Activated T-cell treated with anti-CD3 and anti-CD28 coated beads, Interleukin-2, amount 50 U/mL, for 72 hours (primary cell): ENCODE data around the gene ZNF408. TPM values are rescaled to one million over a fixed set of nuclear protein-coding genes. Genes with fewer than 3 reads are reported as not detected.
"Not testable (repeated sequence)": the region's sequence is repeated elsewhere in the genome, so short reads cannot be mapped to it uniquely, and the experiment has no call there.

Source experiments
- ATAC-seq, 2 donors: fragments of 150-1000 bp; cut with Tn5 transposase; replicated peaks in 1 of 2; 2 replicates each; pipeline ENCODE4 v1.10.0; 2021; ENCODE audit warnings: moderate library complexity in 2 of 2, mild to moderate bottlenecking in 1 of 2
- DNase-seq, 2 donors: peaks; one replicate each; pipeline ENCODE4 v3.0.0; 2021 to 2022; ENCODE audit warnings: mixed read lengths in 1 of 2
- H3K27ac Mint-ChIP-seq: one replicate; pipeline ENCODE4 v1.8.0; 2022; ENCODE audit warnings: mild to moderate bottlenecking, moderate library complexity, mixed read lengths
- H3K27me3 Mint-ChIP-seq: one replicate; pipeline ENCODE4 v1.8.0; 2022; ENCODE audit warnings: low read depth, mixed read lengths
- H3K36me3 Mint-ChIP-seq, 2 donors: one replicate each; pipeline ENCODE4 v1.8.0; 2022; ENCODE audit warnings: mixed read lengths in 2 of 2, mild to moderate bottlenecking in 1 of 2; ENCODE audit not compliant: insufficient read depth in 2 of 2
- H3K4me1 Mint-ChIP-seq: one replicate; pipeline ENCODE4 v1.8.0; 2022; ENCODE audit warnings: low read depth, mixed read lengths
- H3K4me3 Mint-ChIP-seq, 2 donors: one replicate each; pipeline ENCODE4 v1.8.0; 2022; ENCODE audit warnings: mild to moderate bottlenecking in 2 of 2, mixed read lengths in 2 of 2, moderate library complexity in 2 of 2
- H3K9me3 Mint-ChIP-seq, 2 donors: one replicate each; pipeline ENCODE4 v1.8.0; 2022; ENCODE audit warnings: mixed read lengths in 2 of 2
- total RNA-seq, 2 donors: library from RNA; stranded (reverse); gene quantifications; one replicate each; pipeline ENCODE4 v1.2.3, GENCODE V29; 2022

ZNF408 gene
- total RNA-seq, 2 donors from 2014 or later, result 17.8 to 18.2 TPM

DNA sequence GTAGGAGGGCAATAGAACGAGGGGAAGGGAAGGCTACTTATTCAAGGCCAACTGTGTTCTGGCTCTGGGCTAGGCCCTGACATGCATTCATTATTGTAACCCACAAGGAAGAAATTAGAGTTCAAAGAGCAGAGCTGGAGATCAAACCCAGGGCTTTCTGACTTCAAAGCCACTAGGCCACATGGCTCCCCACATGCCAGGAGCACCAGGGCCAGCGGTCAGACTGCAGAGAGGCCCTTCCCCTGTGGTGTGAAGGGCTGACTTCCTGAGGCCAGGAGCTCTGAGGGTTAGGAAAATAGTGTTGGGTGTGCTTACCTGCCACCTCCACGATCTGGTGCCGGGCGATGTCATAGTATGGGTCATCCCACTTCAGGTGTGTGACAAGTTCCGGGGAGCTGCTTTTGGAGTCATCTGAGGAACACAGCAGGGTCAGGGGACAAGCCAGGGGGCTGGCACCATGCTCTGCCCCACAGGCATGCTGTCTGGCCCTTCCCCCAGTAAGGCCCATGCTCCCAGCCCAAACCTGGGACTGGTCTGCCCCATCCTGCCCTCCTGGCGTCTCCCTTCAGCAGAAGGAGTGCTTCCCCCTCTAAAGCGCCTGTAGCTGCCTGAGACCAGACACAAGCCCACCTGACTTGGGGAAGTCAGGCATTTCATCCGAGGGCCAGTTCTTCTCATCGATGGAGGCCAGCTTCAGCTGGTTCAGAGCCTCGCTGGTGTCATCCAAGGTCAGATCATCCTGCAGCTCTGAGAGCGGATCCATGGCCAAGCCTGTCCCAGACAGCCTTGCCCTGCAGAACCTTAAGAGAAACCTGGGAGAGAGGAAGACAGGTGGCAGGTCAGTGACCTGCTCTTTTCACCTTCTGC lies 5.3 kb upstream of the ZNF408 start:
- H3K36me3 Mint-ChIP-seq, result peaks cover 0 to 2% of the 10 kb centered on the region in 2 donors

DNA sequence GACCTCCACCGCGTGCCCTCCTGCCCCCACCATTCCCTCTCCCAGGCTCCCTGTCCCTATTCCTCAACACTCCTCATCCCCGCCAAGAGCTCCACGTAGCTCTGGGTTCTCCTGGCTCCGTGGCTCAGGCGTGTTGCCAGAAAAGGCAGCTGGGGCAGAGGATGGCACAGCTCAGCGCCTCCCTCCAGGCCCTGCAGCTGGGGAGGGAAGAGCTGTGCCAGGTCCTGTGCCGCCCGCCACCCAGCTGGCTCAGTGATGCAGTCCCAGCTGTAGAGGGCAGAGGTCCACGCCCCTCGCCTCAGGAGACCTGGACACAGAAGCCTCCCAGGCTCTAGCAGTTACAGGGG lies 4.6 kb upstream of the ZNF408 start:
- Mint-ChIP-seq H3K36me3 (peaks cover 0 to 2% of the 10 kb centered on the region in 2 donors), H3K27ac (no peak overlapping the region), H3K4me1 (peaks cover 22% of the 10 kb centered on the region), H3K4me3 (no peak overlapping the region), H3K27me3 (no peaks in the 10 kb centered on the region), H3K9me3 (no peaks in the 10 kb centered on the region)
- DNase-seq, result no peak
- ATAC-seq, result no peak

More for the DNA sequence above, 5.3 kb upstream of the ZNF408 start:
- Mint-ChIP-seq H3K27ac (no peak overlapping the region), H3K4me1 (peaks cover 22% of the 10 kb centered on the region), H3K9me3 (no peaks in the 10 kb centered on the region), H3K27me3 (no peaks in the 10 kb centered on the region), H3K4me3 (no peak overlapping the region)
- DNase-seq (no peak), ATAC-seq (no peak)

DNA sequence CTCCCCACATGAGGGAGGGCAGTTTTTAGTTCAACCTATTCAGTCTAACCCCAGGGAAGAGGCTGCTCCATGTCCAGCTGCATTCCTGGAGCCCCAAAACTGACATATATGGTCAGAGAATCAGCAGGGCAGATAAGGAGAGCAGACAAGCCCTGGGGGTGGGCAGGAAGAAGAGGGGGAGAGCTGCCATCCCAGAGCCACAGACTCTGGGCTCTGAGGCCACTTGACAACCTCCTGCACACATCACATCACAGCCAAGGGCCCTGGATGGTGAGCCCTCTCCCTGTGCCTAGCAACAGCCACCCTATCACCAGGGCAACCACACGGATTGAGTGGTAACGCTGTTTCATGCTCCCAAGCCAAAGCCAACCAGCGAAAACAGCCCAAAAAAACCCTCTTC lies 3.5 kb upstream of the ZNF408 start:
- DNase-seq, result no peak
- no peak overlapping the region for H3K4me3 Mint-ChIP-seq

DNA sequence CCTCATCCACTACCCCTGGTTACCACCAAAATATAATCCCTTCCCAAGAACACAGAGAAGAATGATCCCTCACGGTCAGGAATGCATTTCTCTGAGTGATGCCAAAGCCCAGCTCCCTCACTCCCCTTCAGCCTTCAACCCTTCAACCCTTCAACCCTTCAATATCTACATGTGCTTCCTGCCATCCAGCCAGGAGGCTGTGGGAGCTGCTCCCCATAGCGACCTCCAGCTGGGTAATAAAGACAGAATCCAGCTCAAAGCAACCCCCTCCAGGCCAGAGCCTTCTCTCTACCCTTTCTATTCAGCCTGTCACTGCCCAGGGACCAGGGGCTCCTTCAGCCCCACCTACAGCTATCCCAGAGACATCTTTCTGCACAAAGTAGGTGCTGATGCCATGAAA lies 3.1 kb upstream of the ZNF408 start:
- ATAC-seq (no peak), DNase-seq (no peak)
- Mint-ChIP-seq H3K9me3 (no peaks in the 10 kb centered on the region), H3K4me1 (peaks cover 37% of the 10 kb centered on the region), H3K36me3 (peaks cover 2 to 4% of the 10 kb centered on the region in 2 donors), H3K4me3 (no peak overlapping the region), H3K27ac (peak overlapping the region; percentile 59), H3K27me3 (no peaks in the 10 kb centered on the region)

More for the DNA sequence above, 3.5 kb upstream of the ZNF408 start:
- H3K27ac Mint-ChIP-seq, result peak overlapping the region; percentile 59
- no peaks in the 10 kb centered on the region for H3K9me3 Mint-ChIP-seq
- H3K27me3 Mint-ChIP-seq, result no peaks in the 10 kb centered on the region
- H3K36me3 Mint-ChIP-seq, result peaks cover 0 to 4% of the 10 kb centered on the region in 2 donors
- no peak for ATAC-seq
- H3K4me1 Mint-ChIP-seq, result peaks cover 33% of the 10 kb centered on the region

DNA sequence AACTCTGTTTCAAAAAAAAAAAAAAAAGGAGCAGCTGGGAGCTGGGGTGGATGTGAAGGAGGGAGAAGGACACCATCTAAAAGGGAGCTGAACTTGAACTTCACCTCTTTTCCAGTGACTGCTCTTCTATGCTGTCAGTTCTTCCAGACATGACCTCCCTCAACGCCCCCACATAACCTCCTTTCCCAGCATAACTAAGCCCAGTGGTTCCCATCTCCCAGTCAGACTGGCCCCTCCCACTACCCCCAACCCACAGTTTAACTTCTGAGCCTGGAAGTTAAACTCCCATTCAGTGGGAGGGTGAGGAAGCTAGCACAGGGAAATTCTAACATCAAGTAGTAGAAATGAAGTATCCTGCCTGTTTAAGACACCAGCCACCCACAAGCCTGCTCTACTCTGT lies 2.2 kb upstream of the ZNF408 start:
- Mint-ChIP-seq H3K27me3 (no peaks in the 10 kb centered on the region), H3K27ac (no peak overlapping the region), H3K4me1 (peaks cover 39% of the 10 kb centered on the region), H3K36me3 (peaks cover 5 to 10% of the 10 kb centered on the region in 2 donors), H3K4me3 (peak overlapping the region; percentile 96 to 99), H3K9me3 (no peaks in the 10 kb centered on the region)
- DNase-seq, result no peak
- ATAC-seq, result no peak

DNA sequence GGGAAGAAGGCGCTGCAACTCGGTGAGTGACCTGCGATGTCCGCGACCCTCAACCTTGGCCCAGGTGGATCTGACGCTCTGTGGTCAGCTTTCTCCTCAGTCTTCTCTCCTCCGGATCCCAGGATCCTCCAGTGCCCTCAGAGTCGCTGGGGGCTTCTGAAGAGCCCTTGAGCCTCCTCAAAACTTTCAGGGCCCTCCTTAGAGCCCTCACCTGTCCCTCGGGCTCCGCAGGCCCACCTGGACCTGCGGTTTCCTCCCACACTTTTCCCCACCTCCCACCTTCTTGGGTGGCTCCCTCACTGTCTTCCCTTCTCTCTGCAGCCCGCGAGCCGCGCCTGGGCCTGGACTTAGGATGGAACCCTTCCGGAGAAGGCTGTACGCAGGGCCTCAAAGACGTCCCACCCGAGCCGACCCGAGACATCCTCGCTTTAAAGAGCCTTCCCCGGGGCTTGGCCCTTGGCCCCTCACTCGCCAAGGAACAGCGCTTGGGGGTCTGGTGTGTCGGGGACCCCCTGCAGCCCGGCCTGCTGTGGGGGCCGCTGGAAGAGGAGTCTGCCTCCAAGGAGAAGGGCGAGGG lies 335 bp downstream of the ZNF408 start:
- Mint-ChIP-seq H3K4me3 (peak overlapping the region; percentile 96 to 99), H3K9me3 (no peaks in the 10 kb centered on the region), H3K4me1 (peaks cover 39% of the 10 kb centered on the region), H3K27me3 (no peaks in the 10 kb centered on the region), H3K27ac (peak overlapping the region; percentile 94), H3K36me3 (peaks cover 5 to 9% of the 10 kb centered on the region in 2 donors)
- DNase-seq (no peak), ATAC-seq (no peak)

DNA sequence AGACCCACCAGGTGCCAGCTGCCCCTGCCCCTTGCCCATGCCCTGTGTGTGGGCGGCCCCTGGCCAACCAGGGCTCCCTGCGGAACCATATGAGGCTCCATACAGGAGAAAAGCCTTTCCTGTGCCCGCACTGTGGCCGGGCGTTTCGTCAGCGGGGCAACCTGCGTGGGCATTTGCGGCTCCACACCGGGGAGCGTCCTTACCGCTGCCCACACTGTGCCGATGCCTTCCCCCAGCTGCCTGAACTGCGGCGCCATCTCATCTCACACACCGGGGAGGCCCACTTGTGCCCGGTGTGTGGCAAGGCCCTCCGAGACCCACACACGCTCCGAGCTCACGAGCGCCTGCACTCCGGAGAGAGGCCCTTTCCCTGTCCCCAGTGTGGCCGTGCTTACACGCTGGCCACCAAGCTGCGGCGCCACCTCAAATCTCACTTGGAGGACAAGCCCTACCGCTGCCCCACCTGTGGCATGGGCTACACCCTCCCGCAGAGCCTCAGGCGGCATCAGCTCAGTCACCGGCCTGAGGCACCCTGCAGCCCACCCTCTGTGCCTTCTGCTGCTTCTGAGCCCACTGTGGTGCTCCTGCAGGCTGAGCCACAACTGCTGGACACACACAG lies 4.3 kb downstream of the ZNF408 start:
- Mint-ChIP-seq H3K27ac (no peak overlapping the region), H3K27me3 (no peaks in the 10 kb centered on the region), H3K4me3 (no peak overlapping the region), H3K9me3 (no peaks in the 10 kb centered on the region), H3K36me3 (peaks cover 5 to 16% of the 10 kb centered on the region in 2 donors), H3K4me1 (peaks cover 17% of the 10 kb centered on the region)
- DNase-seq (no peak), ATAC-seq (no peak)

DNA sequence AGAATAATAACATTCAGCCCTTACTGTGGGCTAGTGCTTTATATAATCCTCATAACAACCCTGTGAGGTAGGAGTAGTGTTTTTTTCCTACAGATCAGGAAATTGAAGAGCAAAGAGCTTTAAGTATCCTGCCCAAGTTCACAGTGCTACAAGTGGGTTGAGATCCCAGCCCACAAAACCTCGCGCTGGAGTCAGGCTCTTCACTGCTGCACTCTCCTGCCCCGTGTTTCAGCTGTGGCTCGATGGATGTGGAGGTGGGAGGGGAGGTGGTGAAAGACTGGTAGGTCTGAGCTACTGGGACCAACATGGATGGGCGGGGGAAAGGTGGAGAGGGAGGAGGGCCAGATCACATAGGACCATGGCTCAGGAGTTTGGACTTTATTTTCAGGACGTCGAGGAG lies 6.1 kb downstream of the ZNF408 start:
- H3K27ac Mint-ChIP-seq, result no peak overlapping the region
- no peak for DNase-seq
- no peaks in the 10 kb centered on the region for H3K27me3 Mint-ChIP-seq
- no peaks in the 10 kb centered on the region for H3K9me3 Mint-ChIP-seq
- peaks cover 10% of the 10 kb centered on the region for H3K4me1 Mint-ChIP-seq
- H3K4me3 Mint-ChIP-seq, result no peak overlapping the region
- ATAC-seq, result no peak
- peaks cover 5 to 14% of the 10 kb centered on the region in 2 donors for H3K36me3 Mint-ChIP-seq

DNA sequence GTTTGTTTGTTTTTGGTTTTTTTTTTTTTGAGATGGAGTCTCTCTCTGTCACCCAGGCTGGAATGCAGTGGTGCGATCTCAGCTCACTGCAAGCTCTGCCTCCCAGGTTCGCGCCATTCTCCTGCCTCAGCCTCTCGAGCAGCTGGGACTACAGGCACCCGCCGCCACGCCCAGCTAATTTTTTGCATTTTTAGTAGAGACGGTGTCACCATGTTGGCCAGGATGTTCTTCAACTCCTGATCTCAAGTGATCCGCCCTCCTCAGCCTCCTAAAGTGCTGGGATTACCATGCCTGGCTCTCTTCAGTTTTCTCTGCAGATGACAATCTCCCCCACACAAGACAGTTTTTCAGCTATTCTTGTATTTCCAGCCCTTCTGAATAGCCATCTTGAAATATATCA lies 8.5 kb downstream of the ZNF408 start:
- not testable (repeated sequence) for H3K4me1 Mint-ChIP-seq, H3K4me3 Mint-ChIP-seq, H3K36me3 Mint-ChIP-seq, H3K27me3 Mint-ChIP-seq, DNase-seq, H3K9me3 Mint-ChIP-seq, H3K27ac Mint-ChIP-seq, ATAC-seq

DNA sequence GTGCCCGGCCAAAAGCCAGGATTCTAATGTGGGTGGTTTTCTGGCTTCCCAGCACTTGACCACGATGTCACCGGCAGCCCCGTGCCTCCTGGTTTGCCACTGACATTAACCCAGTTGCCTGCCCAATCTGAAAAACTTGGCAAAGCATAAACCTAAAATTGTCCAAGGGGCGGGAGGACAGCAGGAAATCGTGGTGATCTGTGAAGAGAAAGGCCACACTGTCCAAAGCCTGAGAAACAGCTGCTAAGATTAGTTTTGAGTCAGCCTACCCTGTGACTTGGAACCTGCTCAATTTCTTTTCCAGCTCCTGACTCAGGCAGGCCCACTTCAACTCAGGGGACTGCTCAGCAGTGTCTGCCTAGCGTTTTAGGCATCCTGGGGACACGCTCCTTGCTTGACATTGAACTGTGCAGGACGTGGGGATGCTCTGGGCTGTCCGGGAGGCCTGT lies 10.0 kb downstream of the ZNF408 start:
- Mint-ChIP-seq H3K4me3 (no peak overlapping the region), H3K4me1 (peaks cover 7% of the 10 kb centered on the region), H3K27ac (no peak overlapping the region), H3K9me3 (no peaks in the 10 kb centered on the region), H3K27me3 (no peaks in the 10 kb centered on the region), H3K36me3 (peaks cover 0 to 8% of the 10 kb centered on the region in 2 donors)
- ATAC-seq, result peak in 1 of 2 donors; percentile 25
- no peak for DNase-seq

DNA sequence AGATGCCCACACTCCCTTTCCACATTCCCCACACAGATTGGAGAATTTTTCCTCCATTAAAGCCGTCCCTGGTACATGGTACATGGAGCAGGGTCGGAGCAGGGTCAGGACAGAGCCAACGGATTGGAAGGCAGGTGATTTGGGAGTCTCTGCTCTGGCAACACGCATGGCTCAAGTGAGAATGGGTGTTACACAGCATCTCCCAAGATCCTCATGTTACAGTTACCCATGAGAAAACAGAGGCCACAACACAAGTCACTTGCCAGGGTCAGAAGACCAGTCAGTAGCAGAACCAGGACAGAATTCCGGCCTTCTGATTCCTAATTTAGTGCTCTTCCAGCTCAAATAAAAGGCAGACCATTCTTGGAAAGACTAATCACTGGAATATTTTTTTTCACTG lies 10.5 kb downstream of the ZNF408 start:
- Mint-ChIP-seq H3K36me3 (peaks cover 0 to 6% of the 10 kb centered on the region in 2 donors), H3K27ac (no peak overlapping the region), H3K27me3 (no peaks in the 10 kb centered on the region), H3K4me1 (peaks cover 7% of the 10 kb centered on the region), H3K9me3 (no peaks in the 10 kb centered on the region), H3K4me3 (no peak overlapping the region)
- ATAC-seq, result no peak
- DNase-seq, result no peak

DNA sequence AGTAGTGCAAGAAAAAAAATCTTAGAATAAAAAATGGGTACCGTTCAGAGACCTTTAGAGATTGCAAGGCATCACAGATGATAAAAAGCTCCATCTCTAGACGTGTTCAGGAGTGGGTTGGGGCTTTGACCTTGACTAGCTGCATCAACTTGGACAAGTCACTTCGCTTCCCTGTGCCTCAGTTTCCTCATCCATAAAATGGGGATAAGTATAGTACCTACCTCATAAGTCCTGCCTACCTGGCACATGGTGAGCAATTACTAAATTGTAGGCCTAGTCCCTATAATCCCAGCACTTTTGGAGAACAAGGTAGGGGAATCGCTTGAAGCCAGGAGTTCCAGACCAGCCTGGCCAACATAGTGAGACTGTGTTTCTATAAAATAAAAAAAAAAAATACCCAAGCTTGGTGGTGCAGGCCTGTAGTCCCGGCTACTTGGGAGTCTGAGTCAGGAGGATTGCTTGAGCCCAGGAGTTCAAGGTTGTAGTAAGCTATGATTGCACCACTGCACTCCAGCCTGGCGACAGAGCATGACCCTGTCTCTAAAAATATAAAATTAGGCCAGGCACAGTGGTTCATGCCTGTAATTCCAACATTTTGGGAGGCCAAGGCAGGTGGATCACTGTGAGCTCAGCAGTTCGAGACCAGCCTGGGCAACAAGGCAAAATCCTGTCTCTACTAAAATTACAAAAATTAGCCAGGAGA lies 12.2 kb downstream of the ZNF408 start:
- Mint-ChIP-seq H3K36me3 (no peaks in the 10 kb centered on the region), H3K4me1 (peaks cover 7% of the 10 kb centered on the region), H3K9me3 (no peaks in the 10 kb centered on the region), H3K4me3 (no peak overlapping the region), H3K27ac (no peak overlapping the region), H3K27me3 (no peaks in the 10 kb centered on the region)
- no peak for DNase-seq
- no peak for ATAC-seq

DNA sequence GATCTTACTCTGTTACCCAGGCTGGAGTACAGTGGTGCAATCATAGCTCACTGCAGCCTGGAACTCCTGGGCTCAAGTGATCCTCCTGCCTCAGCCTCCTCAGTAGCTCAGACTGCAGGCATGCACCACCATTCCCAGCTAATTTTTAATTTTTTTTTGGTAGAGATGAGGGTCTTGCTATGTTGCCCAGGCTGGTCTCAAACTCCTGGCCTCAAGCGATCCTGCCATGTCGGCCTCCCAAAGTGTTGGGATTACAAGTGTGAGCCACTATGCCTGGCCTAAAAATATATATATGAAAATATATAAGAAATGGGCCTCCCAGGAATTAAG lies 17.0 kb downstream of the ZNF408 start:
- H3K36me3 Mint-ChIP-seq, H3K27me3 Mint-ChIP-seq, H3K9me3 Mint-ChIP-seq, DNase-seq, H3K4me1 Mint-ChIP-seq, H3K4me3 Mint-ChIP-seq, H3K27ac Mint-ChIP-seq, ATAC-seq: not testable (repeated sequence)
